SU-DHL-6 (cell line): Measurements from ENCODE around the gene LTC4S.

Experiments
- H2AFZ ChIP-seq: fragments of 200-600 bp; sonication (generic); 2 replicates; pipeline ENCODE4 v1.6.1; 2014; ENCODE audit warnings: low read depth, mild to moderate bottlenecking, moderate library complexity, mixed read lengths, antibody characterized with exemption, low read length; ENCODE audit not compliant: severe bottlenecking
- H3F3A ChIP-seq: fragments of 200-600 bp; shearing (Covaris generic); 2 replicates; pipeline ENCODE4 v1.6.0; 2016; ENCODE audit warnings: antibody characterized with exemption, mild to moderate bottlenecking; ENCODE audit not compliant: insufficient read depth
- H3K27ac ChIP-seq: fragments of 200-600 bp; sonication (generic); 2 replicates; pipeline ENCODE4 v1.5.1; 2016; ENCODE audit warnings: low read depth, mild to moderate bottlenecking, low read length, moderate library complexity, mixed read lengths
- H3K27me3 ChIP-seq: fragments of 200-600 bp; sonication (generic), shearing (Covaris generic); 2 replicates; pipeline ENCODE4 v1.6.0; 2014; ENCODE audit warnings: mild to moderate bottlenecking, low read length
- H3K36me3 ChIP-seq: fragments of 200-600 bp; sonication (generic); 2 replicates; pipeline ENCODE4 v1.6.1; 2014; ENCODE audit warnings: mild to moderate bottlenecking, low read length, mixed read lengths
- H3K4me2 ChIP-seq: fragments of 300-600, 200-600 bp; shearing (Covaris generic), sonication (generic); 2 replicates; pipeline ENCODE4 v1.6.0; 2014; ENCODE audit warnings: low read length, low read depth, mild to moderate bottlenecking; ENCODE audit not compliant: poor library complexity, severe bottlenecking
- H3K4me3 ChIP-seq: fragments of 200-600 bp; sonication (generic); 2 replicates; pipeline ENCODE4 v1.5.1; 2014; ENCODE audit warnings: antibody characterized with exemption, low read length, mild to moderate bottlenecking, mixed read lengths; ENCODE audit not compliant: insufficient read depth, poor library complexity, severe bottlenecking
- H3K79me2 ChIP-seq: fragments of 200-600 bp; sonication (generic); 2 replicates; pipeline ENCODE4 v1.6.1; 2014; ENCODE audit warnings: mild to moderate bottlenecking, low read length, moderate library complexity; ENCODE audit not compliant: insufficient read depth
- H3K9ac ChIP-seq: fragments of 200-600 bp; sonication (generic); 2 replicates; pipeline ENCODE4 v1.7.0; 2014; ENCODE audit warnings: mild to moderate bottlenecking, low read length
- H3K9me2 ChIP-seq: fragments of 200-600 bp; sonication (generic); replicated peaks from 2 replicates; pipeline ENCODE4 v1.6.1; 2014; ENCODE audit warnings: low read length; ENCODE audit not compliant: insufficient read depth
- H3K9me3 ChIP-seq: fragments of 200-600 bp; sonication (generic); 2 replicates; pipeline ENCODE4 v1.6.1; 2014; ENCODE audit warnings: low read length, mixed read lengths; ENCODE audit not compliant: insufficient read depth
- H4K20me1 ChIP-seq: fragments of 200-600 bp; sonication (generic); 2 replicates; pipeline ENCODE4 v1.6.1; 2014; ENCODE audit warnings: low read depth, mild to moderate bottlenecking, antibody characterized with exemption, low read length, moderate library complexity, mixed read lengths
- EZH2phosphoT487 ChIP-seq: fragments of 200-600 bp; sonication (generic), shearing (Covaris generic); conservative IDR thresholded peaks from 2 replicates; pipeline ENCODE4 v1.6.1; 2018; ENCODE audit warnings: mild to moderate bottlenecking, antibody characterized with exemption, low read length, moderate library complexity, mixed read lengths
- TF ChIP-seq, protein P1 (sequence below): fragments of 200-600 bp; sonication (generic); IDR thresholded peaks from one replicate; pipeline ENCODE4 v1.5.1; 2017; ENCODE audit warnings: antibody characterized with exemption, mild to moderate bottlenecking, low read length, moderate library complexity; ENCODE audit not compliant: insufficient read depth, poor library complexity, severe bottlenecking

Gene LTC4S

DNA sequence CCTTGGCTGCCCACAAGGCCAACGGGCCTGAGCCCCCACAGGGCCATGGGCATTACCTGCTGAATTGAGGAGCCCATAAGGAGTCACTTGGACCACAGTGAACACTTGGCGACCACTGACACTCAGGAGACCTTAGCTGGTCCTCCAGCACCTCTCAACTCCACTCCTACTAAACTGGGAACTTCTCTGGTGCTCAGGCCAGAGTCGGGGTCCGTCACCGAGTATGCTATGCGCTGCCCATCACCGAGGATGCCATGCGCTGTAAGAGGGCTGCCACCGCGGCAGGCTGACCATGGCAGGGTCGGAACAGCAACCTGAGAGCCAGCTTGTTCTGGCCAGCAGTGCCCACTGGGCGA is 26.3 kb downstream of the LTC4S start:
- Histone ChIP-seq H3K9ac (peak overlapping the region; percentile 88), H3K4me3 (peak overlapping the region; percentile 80), H3K9me2 (no peaks in the 10 kb centered on the region), H3K27me3 (no peaks in the 10 kb centered on the region), H3F3A (peaks cover 10% of the 10 kb centered on the region; the same call in 1 of the 2 replicates), H3K27ac (peak overlapping the region; percentile 68), H3K79me2 (peaks cover 12% of the 10 kb centered on the region), H3K36me3 (no peaks in the 10 kb centered on the region), H3K9me3 (no peaks in the 10 kb centered on the region), H2AFZ (peak overlapping the region; percentile 42), H4K20me1 (peaks cover 6% of the 10 kb centered on the region), H3K4me2 (peak overlapping the region; percentile 76)
- TF ChIP-seq, protein P1, sequence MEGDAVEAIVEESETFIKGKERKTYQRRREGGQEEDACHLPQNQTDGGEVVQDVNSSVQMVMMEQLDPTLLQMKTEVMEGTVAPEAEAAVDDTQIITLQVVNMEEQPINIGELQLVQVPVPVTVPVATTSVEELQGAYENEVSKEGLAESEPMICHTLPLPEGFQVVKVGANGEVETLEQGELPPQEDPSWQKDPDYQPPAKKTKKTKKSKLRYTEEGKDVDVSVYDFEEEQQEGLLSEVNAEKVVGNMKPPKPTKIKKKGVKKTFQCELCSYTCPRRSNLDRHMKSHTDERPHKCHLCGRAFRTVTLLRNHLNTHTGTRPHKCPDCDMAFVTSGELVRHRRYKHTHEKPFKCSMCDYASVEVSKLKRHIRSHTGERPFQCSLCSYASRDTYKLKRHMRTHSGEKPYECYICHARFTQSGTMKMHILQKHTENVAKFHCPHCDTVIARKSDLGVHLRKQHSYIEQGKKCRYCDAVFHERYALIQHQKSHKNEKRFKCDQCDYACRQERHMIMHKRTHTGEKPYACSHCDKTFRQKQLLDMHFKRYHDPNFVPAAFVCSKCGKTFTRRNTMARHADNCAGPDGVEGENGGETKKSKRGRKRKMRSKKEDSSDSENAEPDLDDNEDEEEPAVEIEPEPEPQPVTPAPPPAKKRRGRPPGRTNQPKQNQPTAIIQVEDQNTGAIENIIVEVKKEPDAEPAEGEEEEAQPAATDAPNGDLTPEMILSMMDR = no peak

DNA sequence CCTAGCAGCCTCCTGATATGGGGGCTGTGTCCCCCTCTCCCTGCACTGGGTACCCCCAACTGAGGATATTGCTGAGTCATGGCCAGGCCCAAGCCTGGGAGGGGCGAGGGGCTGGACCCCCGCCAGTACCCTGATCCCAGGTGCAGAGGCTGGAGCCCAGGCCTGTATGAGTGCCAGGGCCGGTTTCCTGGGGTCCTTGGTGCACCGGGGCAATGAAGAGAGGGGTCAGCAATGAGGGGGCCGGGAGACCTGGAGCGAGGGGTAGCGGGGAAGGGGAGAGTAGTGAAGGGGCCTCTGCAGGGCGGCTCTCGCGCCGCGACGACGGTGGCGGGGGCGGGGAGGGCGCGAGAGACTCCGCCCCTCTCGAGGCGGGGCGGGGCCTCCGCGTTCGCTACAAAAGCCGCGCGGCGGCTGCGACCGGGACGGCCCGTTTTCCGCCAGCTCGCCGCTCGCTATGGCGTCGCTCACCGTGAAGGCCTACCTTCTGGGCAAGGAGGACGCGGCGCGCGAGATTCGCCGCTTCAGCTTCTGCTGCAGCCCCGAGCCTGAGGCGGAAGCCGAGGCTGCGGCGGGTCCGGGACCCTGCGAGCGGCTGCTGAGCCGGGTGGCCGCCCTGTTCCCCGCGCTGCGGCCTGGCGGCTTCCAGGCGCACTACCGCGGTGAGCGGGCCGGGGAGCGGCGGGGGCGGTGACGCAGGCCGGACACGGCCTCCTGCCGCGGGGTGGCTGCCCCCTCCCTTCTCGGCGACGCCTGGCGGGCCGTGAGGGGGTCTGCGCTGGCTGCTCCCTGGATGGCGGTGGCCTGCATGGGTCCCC is 26.9 kb downstream of the LTC4S start, which contains the start of gene SQSTM1:
TSS of gene SQSTM1 (plus strand) at position 423 of the 815 bp plus-strand sequence. CDS start at position 455, 32 bp downstream.
- Histone ChIP-seq H3K9ac (peak within 1 kb of the TSS; percentile 88), H3K27me3 (no peaks in the 10 kb centered on the region), H3K79me2 (peaks cover 12% of the 10 kb centered on the region), H2AFZ (peak within 1 kb of the TSS; percentile 42), H3K4me3 (peak within 1 kb of the TSS; percentile 80), H3K9me2 (no peaks in the 10 kb centered on the region), H3K9me3 (no peaks in the 10 kb centered on the region), H3K36me3 (no peaks in the 10 kb centered on the region), H3F3A (peaks cover 10% of the 10 kb centered on the region; the same call in 1 of the 2 replicates), H3K27ac (peak within 1 kb of the TSS; percentile 68), H4K20me1 (peaks cover 6% of the 10 kb centered on the region), H3K4me2 (peak within 1 kb of the TSS; percentile 76)
- TF ChIP-seq, protein P1 = no peak

DNA sequence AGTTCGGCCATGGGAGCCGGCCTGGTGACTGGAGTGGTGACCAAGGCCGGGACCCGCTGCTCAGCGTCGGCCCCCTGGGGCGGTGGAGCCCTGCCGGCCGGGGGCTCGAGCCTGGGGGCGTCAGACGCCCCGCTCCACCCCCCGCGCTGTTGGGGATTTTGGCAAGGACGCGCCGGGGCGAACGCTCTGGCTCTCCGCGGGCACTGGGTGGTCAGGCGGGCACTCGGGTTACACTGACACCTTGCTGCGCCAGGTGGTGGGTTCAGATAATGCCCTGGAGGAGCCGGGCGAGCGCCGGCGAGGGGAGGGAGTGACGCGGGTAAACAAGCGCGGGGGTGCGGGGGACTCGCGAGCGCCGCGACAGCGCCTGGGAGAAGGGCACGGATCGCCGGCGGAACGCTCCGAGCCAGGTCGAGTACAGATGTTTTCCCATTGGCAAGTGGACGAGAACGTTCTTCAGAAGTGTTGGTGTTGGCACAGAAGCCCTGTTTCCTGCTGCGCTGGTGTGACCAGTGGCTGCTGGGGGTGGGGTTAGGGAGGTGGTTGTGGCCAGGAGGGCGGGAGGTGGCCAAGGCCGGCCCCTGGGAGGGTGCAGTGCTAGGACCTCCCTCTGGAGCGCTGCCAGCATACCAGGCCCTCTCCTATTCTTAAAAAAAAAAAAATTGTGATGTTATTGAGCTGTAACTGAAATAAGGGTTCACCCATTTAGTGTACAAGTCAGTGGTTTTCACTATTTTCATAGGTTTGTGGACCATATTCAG is 27.7 kb downstream of the LTC4S start:
- no peaks in the 10 kb centered on the region for H3K9me3 ChIP-seq
- no peak for TF ChIP-seq EZH2phosphoT487
- TF ChIP-seq, protein P1 = no peak
- no peaks in the 10 kb centered on the region for H3K9me2 ChIP-seq
- H3K27ac ChIP-seq = peak overlapping the region; percentile 68
- H3K27me3 ChIP-seq = no peaks in the 10 kb centered on the region
- H3K4me3 ChIP-seq = peak overlapping the region; percentile 80
- peaks cover 12% of the 10 kb centered on the region for H3K79me2 ChIP-seq
- H2AFZ ChIP-seq = peak overlapping the region; percentile 35
- H3K36me3 ChIP-seq = no peaks in the 10 kb centered on the region
- peaks cover 6% of the 10 kb centered on the region for H4K20me1 ChIP-seq
- peak overlapping the region; percentile 88 for H3K9ac ChIP-seq
- H3K4me2 ChIP-seq = peak overlapping the region; percentile 76
- H3F3A ChIP-seq = peaks cover 10% of the 10 kb centered on the region; the same call in 1 of the 2 replicates
